GM19099 (cell line): Measurements from ENCODE around the gene TOMM40L.

Experiments used
- POLR2A ChIP-seq: IDR thresholded peaks from 3 replicates; pipeline ENCODE4 v1.6.1; 2011; ENCODE audit warnings: low read depth; ENCODE audit not compliant: insufficient read length; ENCODE audit errors: extremely low read depth

Gene TOMM40L

GRCh38 chr1:161223805-161224694 lies 1.8 kb upstream of the TOMM40L start:
- TF ChIP-seq POLR2A, result no peak

GRCh38 chr1:161225178-161225533 lies 704 bp upstream of the TOMM40L start:
- TF ChIP-seq POLR2A, result no peak

- no peak for TF ChIP-seq POLR2A
Observed at GRCh38 chr1:161226320-161226711, 456 bp downstream of the TOMM40L start.

- no peak for TF ChIP-seq POLR2A
Observed at GRCh38 chr1:161226759-161227158, 899 bp downstream of the TOMM40L start.

- TF ChIP-seq POLR2A, result no peak
Observed at GRCh38 chr1:161227196-161227871, 1.5 kb downstream of the TOMM40L start.

- no peak for TF ChIP-seq POLR2A
Observed at GRCh38 chr1:161228032-161228431, 2.2 kb downstream of the TOMM40L start.

GRCh38 chr1:161229896-161230295 lies 4.0 kb downstream of the TOMM40L start:
- no peak for TF ChIP-seq POLR2A

- TF ChIP-seq POLR2A, result no peak
Observed at GRCh38 chr1:161230762-161231161, 4.9 kb downstream of the TOMM40L start.

GRCh38 chr1:161233102-161233501 lies 7.2 kb downstream of the TOMM40L start:
- no peak for TF ChIP-seq POLR2A

GRCh38 chr1:161235957-161236775 lies 10.3 kb downstream of the TOMM40L start:
- no peak for TF ChIP-seq POLR2A

- TF ChIP-seq POLR2A, result no peak
Observed at GRCh38 chr1:161238039-161238473, 12.2 kb downstream of the TOMM40L start, which contains the start of gene NR1I3. Gene NR1I3 (minus strand): TSS chr1:161238203. CDS start chr1:161236565, 1,638 bp downstream.

- TF ChIP-seq POLR2A, result no peak
Observed at GRCh38 chr1:161241682-161242081, 15.8 kb downstream of the TOMM40L start.

- TF ChIP-seq POLR2A, result no peak
Observed at GRCh38 chr1:161242313-161242712, 16.5 kb downstream of the TOMM40L start.

- no peak for TF ChIP-seq POLR2A
Observed at GRCh38 chr1:161244888-161245287, 19.0 kb downstream of the TOMM40L start.

- no peak for TF ChIP-seq POLR2A
Observed at GRCh38 chr1:161250829-161251228, 25.0 kb downstream of the TOMM40L start.

- TF ChIP-seq POLR2A, result no peak
Observed at GRCh38 chr1:161251579-161251978, 25.7 kb downstream of the TOMM40L start.
